Skeletal muscle satellite cell (primary cell): ENCODE measurements around the gene NKAIN2.
"Not testable (repeated sequence)": the region's sequence is repeated elsewhere in the genome, so short reads cannot be mapped to it uniquely, and the experiment has no call there.

ENCODE experiments used
- H3K27me3 ChIP-seq: 2 replicates; pipeline ENCODE4 v1.7.0; 2013; ENCODE audit warnings: low read length; ENCODE audit not compliant: control insufficient read depth, insufficient read depth
- H3K36me3 ChIP-seq: 2 replicates; pipeline ENCODE4 v1.7.0; 2013; ENCODE audit warnings: mild to moderate bottlenecking, control low read depth, low read length; ENCODE audit not compliant: insufficient read depth
- H3K4me1 ChIP-seq: 2 replicates; pipeline ENCODE4 v1.7.0; 2013; ENCODE audit warnings: low read length; ENCODE audit not compliant: control insufficient read depth, insufficient read depth
- H3K4me2 ChIP-seq: 2 replicates; pipeline ENCODE4 v1.7.0; 2013; ENCODE audit warnings: mild to moderate bottlenecking, low read length
- H3K4me3 ChIP-seq: 2 replicates; pipeline ENCODE4 v1.7.0; 2013; ENCODE audit warnings: low read length
- H3K9ac ChIP-seq: 2 replicates; pipeline ENCODE4 v1.7.0; 2013; ENCODE audit warnings: mild to moderate bottlenecking, low read depth, low read length, moderate library complexity
- H3K9me3 ChIP-seq: replicated peaks from 2 replicates; pipeline ENCODE4 v1.7.0; 2013; ENCODE audit warnings: mild to moderate bottlenecking, control low read depth, low read length

The NKAIN2 gene

DNA sequence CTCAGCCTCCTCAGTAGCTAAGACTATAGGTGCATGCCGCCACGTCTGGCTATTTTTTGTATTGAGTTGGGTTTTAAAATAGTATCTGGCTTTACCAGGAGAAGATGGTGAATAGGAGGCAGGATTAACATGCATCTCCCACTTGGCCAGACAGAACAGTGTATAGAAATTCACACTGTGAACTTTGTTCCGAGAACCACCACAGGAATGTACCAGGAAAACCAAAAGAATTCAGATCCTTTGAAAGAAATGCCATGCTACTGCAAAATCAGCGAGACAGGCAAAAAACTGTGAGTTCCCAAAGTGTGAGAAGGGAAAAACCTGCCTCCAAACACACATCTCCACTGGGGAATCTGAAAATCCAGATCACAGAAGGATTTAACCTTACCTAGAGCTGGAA, 327.6 kb downstream of the NKAIN2 start:
- no peak overlapping the region for H3K9ac ChIP-seq
- H3K27me3 ChIP-seq, result no peaks in the 10 kb centered on the region
- no peaks in the 10 kb centered on the region for H3K9me3 ChIP-seq
- H3K36me3 ChIP-seq, result no peaks in the 10 kb centered on the region
- no peak overlapping the region for H3K4me2 ChIP-seq
- H3K4me3 ChIP-seq, result no peak overlapping the region
- peaks cover 16% of the 10 kb centered on the region for H3K4me1 ChIP-seq

DNA sequence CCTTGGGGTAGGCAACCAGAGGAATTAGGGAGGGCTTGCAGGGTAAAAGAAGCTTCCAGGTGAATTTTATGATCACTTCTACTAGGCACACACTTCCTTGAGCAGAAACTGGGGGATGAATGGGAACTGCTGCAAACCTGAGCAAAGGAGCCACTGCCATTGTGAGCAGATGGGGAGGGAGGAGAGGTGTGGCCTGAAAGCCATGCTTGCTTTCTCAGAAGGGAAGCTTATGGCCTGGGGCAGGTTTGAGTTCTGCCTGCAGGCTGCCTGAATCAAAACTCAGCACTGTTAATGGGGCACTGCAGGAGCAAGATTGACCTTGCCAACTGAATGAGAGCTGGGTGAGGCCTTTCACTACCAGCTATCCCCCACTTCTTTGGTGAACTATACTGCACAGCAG, 328.1 kb downstream of the NKAIN2 start:
- no peak overlapping the region for H3K4me2 ChIP-seq
- H3K27me3 ChIP-seq, result no peaks in the 10 kb centered on the region
- H3K4me3 ChIP-seq, result no peak overlapping the region
- H3K4me1 ChIP-seq, result peaks cover 16% of the 10 kb centered on the region
- no peaks in the 10 kb centered on the region for H3K9me3 ChIP-seq
- no peak overlapping the region for H3K9ac ChIP-seq
- H3K36me3 ChIP-seq, result no peaks in the 10 kb centered on the region

DNA sequence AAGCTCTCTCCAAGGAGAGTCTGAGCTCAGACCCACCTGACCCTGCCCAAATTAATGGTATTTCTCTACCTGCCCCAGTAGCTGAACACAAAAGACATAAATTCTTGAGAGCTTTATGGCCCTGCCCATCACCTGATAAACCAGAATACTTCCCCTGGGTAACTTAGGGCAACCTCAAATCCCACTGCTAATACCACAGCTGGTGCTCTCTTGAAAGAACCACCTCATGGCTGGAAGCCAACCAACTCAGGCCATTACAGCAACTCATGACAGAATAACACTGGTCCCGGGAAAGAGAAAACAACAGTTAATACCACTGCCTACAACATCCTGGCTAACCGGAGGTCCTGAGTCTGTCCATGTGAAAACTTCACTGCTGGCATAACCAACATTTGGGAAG, 328.6 kb downstream of the NKAIN2 start:
- Histone ChIP-seq H3K4me2 (no peak overlapping the region), H3K4me1 (peaks cover 16% of the 10 kb centered on the region), H3K9me3 (no peaks in the 10 kb centered on the region), H3K36me3 (no peaks in the 10 kb centered on the region), H3K4me3 (no peak overlapping the region), H3K27me3 (no peaks in the 10 kb centered on the region), H3K9ac (no peak overlapping the region)

DNA sequence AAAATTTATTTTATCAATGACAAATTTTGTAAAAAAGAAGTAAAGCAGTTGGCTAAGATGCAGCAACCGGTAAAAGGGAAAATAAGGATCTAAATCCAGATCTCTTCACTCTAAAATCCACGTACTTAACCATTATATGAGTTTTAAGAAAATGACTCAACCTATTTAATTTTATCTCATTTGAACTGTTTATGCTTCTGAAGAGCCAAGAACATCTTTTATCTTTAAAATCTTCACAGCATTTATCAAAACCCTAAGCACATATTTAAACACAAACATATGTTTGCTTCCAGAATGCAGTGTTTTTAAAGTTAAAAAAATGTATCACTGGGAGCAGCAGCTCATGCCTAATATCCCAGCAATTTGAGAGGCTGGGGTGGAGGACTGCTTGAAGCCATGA, 339.2 kb downstream of the NKAIN2 start:
- no peak overlapping the region for H3K4me3 ChIP-seq

DNA sequence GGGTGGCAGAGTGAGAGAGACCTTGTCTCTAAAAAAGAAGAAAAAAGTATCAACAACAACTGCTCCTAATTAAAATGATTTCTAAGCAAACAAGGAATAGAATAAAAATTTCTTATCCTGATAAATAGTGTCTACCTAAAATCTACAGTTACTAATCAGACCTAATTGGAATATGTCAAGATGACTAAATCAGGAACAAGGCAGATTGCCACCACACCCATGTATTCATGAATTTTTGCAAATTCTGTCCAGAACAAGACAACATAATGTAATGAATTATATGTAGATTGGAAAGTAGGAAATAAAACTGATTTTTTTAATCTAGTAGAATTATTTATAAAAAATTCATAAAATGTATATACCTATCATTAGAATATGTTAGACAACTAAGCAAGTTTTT, 339.8 kb downstream of the NKAIN2 start:
- H3K27me3 ChIP-seq, result no peaks in the 10 kb centered on the region
- H3K4me3 ChIP-seq, result no peak overlapping the region
- H3K4me2 ChIP-seq, result no peak overlapping the region
- no peak overlapping the region for H3K9ac ChIP-seq
- no peaks in the 10 kb centered on the region for H3K36me3 ChIP-seq
- H3K9me3 ChIP-seq, result no peaks in the 10 kb centered on the region
- H3K4me1 ChIP-seq, result no peaks in the 10 kb centered on the region

More for the DNA sequence above, 339.2 kb downstream of the NKAIN2 start:
- H3K4me1 ChIP-seq, result no peaks in the 10 kb centered on the region
- no peak overlapping the region for H3K9ac ChIP-seq
- no peaks in the 10 kb centered on the region for H3K9me3 ChIP-seq
- H3K27me3 ChIP-seq, result no peaks in the 10 kb centered on the region
- no peak overlapping the region for H3K4me2 ChIP-seq
- H3K36me3 ChIP-seq, result no peaks in the 10 kb centered on the region

DNA sequence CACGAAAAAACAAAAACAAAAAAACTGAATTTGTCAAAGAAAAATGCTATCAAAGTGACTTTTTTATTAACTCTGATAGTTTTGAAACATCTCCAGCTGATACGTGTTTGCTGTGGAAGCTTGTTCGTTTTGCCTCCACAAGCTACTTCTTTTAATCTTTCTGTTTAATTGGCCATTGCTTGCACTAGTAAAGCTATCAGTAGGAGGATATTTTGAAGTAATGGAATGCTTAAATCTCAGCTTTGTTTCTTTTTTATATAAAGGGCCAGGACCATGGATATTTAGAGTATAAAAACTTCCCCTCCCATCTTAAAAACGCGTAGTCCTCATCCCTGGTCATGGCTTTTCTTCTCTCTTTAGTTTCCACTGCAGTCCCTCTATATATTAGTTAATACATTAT, 344.0 kb downstream of the NKAIN2 start:
- H3K9ac ChIP-seq, result no peak overlapping the region
- no peaks in the 10 kb centered on the region for H3K4me1 ChIP-seq

DNA sequence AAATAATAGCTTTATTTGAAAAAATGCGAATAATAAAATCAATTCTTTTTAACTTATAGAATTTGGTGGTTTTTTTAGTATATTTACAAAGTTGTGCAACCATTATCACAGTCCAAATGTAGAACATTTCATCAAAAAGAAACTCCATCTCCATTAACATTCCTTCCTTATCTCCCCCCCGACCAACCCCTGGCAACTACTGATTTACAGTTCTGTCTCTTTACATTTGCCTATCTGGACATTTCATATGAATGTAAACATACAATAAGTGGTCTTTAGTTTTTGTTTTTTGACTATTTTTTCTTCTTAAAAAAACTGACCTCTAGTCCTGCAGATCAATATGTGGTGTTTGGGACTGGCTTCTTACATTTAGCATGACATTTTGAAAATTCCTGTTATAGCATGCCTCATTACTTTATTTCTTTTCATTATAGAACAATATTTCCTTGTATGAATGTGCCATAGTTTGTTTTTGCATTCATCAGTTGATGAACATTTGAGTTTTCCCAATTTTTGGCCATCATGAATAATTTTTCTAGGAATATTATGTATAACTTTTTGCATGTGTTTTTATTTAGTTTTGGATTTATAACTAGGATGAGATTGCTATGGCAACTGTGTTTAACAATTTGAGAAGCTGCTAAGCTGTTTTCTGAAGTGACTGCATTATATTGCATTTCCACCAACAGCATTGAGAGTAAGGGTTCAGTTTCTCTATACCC, 344.7 kb downstream of the NKAIN2 start:
- Histone ChIP-seq H3K4me3 (no peak overlapping the region), H3K9me3 (no peaks in the 10 kb centered on the region), H3K27me3 (no peaks in the 10 kb centered on the region), H3K4me1 (no peaks in the 10 kb centered on the region), H3K9ac (no peak overlapping the region), H3K4me2 (no peak overlapping the region), H3K36me3 (no peaks in the 10 kb centered on the region)

More for the DNA sequence above, 344.0 kb downstream of the NKAIN2 start:
- Histone ChIP-seq H3K27me3 (no peaks in the 10 kb centered on the region), H3K36me3 (no peaks in the 10 kb centered on the region), H3K4me2 (no peak overlapping the region), H3K9me3 (no peaks in the 10 kb centered on the region), H3K4me3 (no peak overlapping the region)

DNA sequence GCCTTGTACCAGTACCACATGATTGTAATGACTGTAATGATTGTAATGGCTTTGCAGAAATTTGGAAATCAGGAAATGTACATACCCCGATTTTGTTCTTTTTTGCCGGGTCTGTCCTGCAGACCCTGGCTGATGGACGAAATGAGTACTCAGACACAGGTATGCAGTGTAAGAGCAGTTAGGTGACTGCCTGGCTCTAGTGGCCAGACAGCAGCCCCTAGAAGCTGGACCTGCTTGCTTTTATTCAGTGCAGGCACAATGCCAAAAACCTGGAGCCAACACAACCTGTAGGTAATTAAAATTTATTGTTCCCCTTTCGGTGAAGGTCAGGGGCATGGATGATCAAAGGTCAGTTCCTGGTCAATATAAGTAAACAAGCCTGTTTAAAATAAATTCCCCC, 346.0 kb downstream of the NKAIN2 start:
- Histone ChIP-seq H3K4me3 (no peak overlapping the region), H3K9ac (no peak overlapping the region), H3K4me1 (no peaks in the 10 kb centered on the region), H3K9me3 (no peaks in the 10 kb centered on the region), H3K4me2 (no peak overlapping the region), H3K36me3 (no peaks in the 10 kb centered on the region), H3K27me3 (no peaks in the 10 kb centered on the region)

DNA sequence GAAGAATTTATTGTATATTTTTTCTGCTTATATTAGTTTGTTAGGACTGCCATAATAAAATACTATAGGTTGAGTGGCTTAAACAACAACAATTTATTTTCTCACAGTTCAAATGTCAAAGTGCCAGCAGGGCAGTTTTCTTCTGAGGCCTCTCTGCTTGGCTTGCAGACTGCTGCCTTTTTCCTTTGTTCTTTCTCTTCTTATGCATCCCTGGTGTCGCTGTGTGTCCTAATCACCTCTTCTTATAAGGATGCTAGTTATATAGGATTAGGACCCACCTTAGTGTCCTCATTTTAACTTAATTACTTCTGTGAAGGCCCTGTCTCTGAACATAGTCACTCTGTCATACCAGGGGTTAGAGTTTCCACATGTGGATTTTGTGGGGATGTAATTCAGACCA, 354.4 kb downstream of the NKAIN2 start:
- Histone ChIP-seq H3K36me3 (no peaks in the 10 kb centered on the region), H3K4me1 (peaks cover 8% of the 10 kb centered on the region), H3K9ac (no peak overlapping the region), H3K4me2 (no peak overlapping the region), H3K4me3 (no peak overlapping the region), H3K9me3 (no peaks in the 10 kb centered on the region), H3K27me3 (no peaks in the 10 kb centered on the region)

DNA sequence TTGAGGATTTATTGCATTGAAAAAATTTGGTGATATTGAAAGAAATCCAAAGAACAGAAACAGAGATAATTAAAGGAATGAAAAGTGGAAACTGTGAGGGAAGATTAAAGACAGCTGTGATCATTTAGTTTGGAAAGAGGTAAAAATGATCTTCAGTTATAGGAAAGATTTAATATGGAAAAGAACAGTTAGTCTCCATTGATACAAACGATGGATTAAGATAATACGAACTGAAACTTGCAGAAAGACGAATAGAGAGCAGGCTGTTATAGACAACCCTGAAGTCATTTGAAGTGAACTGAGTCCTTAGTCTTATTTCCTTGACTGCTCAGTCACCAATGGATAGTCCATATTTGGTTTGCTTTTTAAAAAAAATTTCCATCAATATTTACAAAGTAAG, 360.0 kb downstream of the NKAIN2 start:
- H3K9ac ChIP-seq, result no peak overlapping the region
- no peaks in the 10 kb centered on the region for H3K9me3 ChIP-seq
- no peaks in the 10 kb centered on the region for H3K27me3 ChIP-seq
- H3K4me1 ChIP-seq, result peaks cover 2% of the 10 kb centered on the region
- H3K36me3 ChIP-seq, result no peaks in the 10 kb centered on the region
- no peak overlapping the region for H3K4me2 ChIP-seq
- no peak overlapping the region for H3K4me3 ChIP-seq

DNA sequence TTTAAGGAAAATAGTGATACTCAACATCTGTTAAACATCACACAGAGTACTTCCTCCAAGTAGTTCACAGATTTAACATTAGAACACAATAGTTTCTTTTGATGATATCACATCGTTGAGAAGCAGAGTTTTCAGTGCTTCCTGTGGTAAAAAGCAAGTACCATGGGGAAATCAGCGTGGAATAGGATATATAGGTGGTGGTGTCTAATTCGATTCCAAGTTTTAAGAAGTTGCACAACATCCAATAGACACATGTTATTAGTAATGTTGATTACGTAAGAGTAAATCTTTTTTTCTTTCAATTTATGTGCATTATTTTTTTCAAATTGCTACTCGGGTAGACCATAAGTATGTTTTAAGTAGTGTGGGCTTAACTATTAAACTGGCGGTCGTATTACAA, 360.7 kb downstream of the NKAIN2 start:
- Histone ChIP-seq H3K27me3 (no peaks in the 10 kb centered on the region), H3K4me3 (no peak overlapping the region), H3K4me2 (no peak overlapping the region), H3K4me1 (no peaks in the 10 kb centered on the region), H3K36me3 (no peaks in the 10 kb centered on the region), H3K9me3 (no peaks in the 10 kb centered on the region), H3K9ac (no peak overlapping the region)

DNA sequence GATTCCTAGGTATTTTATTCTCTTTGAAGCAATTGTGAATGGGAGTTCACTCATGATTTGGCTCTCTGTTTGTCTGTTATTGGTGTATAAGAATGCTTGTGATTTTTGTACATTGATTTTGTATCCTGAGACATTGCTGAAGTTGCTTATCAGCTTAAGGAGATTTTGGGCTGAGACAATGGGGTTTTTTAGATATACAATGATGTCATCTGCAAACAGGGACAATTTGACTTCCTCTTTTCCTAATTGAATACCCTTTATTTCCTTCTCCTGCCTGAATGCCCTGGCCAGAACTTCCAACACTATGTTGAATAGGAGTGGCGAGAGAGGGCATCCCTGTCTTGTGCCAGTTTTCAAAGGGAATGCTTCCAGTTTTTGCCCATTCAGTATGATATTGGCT, 363.6 kb downstream of the NKAIN2 start:
- H3K4me3 ChIP-seq, H3K36me3 ChIP-seq, H3K27me3 ChIP-seq, H3K9me3 ChIP-seq, H3K4me2 ChIP-seq, H3K4me1 ChIP-seq, H3K9ac ChIP-seq: not testable (repeated sequence)
